Stimulated activated CD4-positive, alpha-beta T cell treated with anti-CD3 and anti-CD28 coated beads, Interleukin-1b, Interleukin-23, amount 100 ng/mL, for 48 hours (primary cell): ENCODE data around the gene LRRC45.

Experiments
- DNase-seq: peaks from one replicate; pipeline ENCODE4 v3.0.0-alpha.2; 2020

The LRRC45 gene

GRCh38 chr17:82053556-82054263 is 30.6 kb downstream of the LRRC45 start:
- DNase-seq = no peak

DNA sequence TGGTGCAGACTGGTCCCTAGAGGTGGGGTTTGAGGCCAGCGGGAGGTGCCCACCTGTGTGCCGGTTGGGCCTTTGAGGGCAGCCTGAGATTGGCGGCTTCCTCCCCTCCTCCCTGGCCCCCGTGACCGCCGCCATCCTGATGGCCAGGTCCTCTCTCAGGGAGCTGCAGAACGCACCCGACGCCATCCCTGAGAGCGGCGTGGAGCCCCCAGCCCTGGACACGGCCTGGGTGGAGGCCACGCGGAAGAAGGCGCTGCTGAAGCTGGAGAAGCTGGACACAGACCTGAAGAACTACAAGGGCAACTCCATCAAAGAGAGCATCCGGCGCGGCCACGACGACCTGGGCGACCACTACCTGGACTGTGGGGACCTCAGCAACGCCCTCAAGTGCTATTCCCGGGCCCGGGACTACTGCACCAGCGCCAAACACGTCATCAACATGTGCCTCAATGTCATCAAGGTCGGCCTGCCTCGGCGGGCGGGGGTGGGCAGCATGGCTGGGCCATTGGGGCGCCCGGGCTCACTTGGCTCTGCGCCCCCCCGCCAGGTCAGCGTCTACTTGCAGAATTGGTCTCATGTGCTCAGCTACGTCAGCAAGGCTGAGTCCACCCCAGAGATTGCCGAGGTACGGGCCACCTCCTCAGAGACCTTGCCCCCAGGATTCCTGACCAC is 31.4 kb downstream of the LRRC45 start:
- no peak for DNase-seq

DNA sequence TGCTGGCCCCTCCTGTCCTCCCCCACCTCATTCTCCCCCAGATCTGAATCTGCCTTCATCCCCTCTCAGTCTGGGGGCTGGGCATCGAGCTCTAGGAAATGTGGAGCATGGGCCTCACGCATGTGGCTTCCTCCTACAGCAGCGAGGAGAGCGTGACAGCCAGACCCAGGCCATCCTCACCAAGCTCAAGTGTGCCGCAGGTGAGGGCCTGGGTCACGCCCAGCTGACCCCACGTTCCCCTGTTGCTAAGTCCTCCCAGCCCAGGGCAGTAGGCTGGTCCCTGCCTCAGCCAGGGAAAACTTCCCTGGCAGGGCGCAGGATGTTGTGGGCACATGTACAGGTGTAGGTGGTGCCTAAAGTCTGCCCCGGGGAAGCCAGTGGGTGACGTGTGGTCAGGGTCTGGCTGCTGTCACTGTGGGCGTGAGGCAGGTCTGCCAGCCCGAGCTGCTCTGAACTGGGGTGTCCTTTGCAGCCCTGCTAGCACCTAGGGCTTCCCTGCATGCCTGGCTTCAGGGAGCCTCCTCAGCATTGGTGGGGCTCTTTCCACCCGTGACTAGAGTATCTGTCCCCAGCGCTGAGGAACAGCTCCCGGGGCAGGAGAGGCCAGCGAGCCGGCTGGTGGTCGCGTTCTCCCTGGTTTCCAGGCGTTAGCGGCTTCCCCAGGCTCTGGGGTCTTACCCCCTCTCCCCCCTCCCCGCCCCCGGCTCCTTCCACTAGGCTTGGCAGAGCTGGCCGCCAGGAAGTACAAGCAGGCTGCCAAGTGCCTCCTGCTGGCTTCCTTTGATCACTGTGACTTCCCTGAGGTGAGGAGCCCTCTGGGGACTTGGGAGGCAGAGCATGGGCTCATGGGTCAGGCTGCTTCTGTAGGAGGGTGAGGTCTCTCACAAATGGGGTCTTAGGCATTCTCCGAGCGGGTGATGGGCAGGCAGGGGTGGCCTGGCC is 32.2 kb downstream of the LRRC45 start:
- no peak for DNase-seq

DNA sequence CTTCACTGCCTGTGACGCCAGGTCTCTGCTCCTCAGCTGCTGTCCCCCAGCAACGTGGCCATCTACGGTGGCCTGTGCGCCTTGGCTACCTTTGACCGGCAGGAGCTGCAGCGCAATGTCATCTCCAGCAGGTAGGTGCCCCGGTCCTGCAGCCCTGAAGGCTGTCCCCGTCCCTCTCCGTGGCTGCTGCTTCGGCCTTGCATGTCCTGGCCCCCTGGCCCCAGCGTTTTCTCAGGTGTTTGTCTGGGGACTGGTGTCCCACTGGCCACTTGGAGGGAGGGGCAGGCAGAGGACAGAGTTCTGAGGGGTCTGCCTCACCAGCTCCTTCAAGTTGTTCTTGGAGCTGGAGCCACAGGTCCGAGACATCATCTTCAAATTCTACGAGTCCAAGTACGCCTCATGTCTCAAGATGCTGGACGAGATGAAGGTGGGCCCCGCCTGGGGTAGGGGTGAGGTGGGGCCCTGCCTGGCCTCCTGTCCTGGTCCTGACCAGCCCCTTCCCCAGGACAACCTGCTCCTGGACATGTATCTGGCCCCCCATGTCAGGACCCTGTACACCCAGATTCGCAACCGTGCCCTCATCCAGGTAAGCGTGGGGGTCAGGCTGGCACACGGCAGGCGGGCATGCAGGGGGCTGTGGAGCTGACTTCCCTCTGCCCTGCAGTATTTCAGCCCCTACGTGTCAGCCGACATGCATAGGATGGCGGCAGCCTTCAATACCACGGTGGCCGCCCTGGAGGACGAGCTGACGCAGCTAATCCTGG is 33.0 kb downstream of the LRRC45 start:
- DNase-seq = no peak

DNA sequence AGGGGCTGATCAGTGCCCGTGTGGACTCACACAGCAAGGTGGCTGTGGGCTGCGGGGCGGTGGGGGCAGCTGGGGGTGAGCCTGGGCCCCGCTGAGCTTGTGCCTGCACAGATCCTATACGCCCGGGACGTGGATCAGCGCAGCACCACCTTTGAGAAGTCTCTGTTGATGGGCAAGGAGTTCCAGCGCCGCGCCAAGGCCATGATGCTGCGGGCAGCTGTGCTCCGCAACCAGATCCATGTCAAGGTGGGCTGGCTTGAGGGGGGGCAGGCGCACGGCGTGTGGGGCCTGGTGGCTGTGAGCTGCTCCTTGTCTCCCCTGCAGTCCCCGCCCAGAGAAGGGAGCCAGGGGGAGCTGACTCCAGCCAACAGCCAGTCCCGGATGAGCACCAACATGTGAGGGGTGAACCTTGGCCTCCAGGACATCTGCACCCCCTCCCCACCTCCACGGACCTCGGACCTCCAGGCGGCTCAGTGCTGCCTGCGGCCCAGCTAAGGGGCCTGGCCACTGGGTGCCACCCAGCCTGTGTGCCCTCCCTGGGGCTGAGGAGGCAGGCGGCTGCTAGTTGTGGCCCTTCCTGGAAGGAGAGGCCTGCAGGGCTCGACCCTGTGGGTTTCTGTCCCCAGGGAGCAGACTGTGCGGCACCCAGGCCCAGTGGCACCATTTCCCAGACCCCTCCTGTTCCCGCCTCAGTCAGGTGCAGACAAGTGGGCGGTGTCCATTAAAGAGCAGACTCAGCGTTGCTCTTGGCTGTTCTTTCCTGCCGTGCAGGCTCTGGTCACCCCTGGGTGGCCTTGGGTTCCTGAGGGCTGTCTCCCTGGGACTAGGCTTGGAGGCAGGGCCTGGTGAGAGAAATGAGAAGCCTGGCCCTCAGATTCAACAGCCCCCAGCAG is 33.9 kb downstream of the LRRC45 start:
- no peak for DNase-seq

GRCh38 chr17:82058230-82058854 is 35.2 kb downstream of the LRRC45 start:
- DNase-seq = no peak

GRCh38 chr17:82058855-82059249 is 35.7 kb downstream of the LRRC45 start:
- no peak for DNase-seq

GRCh38 chr17:82059272-82060000 is 36.3 kb downstream of the LRRC45 start:
- no peak for DNase-seq

DNA sequence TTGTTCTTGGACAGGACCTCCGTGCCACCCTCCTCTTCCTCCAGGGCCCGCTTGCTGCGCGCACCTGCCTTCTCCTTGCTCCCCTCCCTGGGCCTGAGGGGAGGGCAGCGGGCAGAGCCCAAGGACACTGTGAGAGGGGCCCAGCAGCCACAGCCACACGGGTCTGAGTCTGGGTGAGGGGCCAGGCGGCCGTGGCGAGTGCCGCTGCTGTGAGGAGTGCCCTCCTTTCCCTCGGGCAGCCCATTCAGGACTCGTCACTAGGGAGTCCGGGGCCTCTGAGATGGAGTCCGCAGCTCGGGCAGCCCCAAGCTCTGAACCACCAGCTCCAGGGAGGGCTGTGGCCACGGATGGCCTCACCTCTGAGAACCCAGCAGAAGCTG is 36.9 kb downstream of the LRRC45 start:
- DNase-seq = no peak

DNA sequence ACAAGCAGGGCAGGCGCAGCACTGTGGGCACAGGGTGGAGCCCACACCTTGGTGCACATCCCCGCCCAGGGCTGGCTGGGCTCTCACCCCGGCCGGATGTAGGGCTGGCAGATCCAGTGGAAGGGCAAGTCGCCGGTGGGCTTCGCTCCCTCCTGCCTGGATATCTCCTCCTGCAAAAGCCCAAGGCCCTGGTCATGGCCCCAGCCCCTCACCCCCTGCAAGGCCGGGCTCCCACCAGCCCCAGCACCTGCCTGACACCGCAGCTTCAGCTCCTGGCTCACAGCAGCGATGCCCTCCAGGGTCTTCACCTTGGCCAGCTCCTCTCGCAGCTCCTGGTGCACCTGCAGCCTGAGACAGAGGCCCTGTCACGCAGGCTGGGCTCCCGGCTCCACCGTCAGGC is 37.5 kb downstream of the LRRC45 start:
- no peak for DNase-seq

GRCh38 chr17:82061047-82061925 is 38.2 kb downstream of the LRRC45 start:
- no peak for DNase-seq

DNA sequence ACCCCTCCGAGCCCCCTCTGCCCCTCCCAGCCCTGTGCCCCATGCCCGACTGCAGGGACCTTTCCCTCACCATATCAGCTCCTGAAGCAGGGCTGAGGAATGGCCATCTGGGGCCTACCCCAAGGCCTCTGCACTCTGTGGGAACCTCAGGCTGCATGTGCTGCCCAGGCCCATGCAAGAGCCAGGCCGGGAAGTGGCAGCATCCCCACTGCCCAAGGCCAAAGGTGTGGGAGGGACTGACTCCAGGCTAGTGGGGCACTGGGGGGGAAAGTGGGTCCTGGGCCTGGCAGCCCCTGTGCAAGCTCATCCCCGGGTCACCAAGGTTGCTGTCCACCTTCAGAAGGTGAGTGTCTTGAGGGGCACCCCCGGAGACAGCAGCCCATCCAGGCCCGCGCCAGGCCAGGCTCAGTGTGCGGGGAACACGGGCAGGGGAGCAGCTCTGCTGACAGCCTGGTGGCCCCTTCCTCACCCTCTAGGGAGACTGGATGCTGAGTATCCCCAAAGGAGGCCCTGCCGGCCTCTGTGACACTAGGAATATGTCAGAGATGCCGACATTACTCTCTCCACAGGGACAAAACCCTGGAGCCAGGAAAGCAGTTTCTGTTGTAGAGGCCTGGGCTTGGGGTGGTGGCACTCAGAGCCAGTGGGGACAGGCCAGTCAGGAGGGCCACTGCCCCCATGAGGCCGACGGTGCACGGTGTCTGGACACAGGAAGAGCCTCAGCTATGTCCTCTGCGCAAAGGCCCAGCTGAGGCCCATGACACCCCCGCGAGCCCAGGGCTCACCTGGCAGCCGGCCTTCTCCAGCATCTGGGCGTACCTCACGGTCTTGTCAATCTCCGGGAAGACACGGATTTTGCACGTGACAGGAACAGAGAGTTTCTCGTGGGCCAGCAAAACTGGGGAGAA is 39.2 kb downstream of the LRRC45 start:
- DNase-seq = no peak

- DNase-seq = no peak
Measured at GRCh38 chr17:82062984-82063368, 39.9 kb downstream of the LRRC45 start.

GRCh38 chr17:82063424-82064415 is 40.6 kb downstream of the LRRC45 start:
- no peak for DNase-seq

GRCh38 chr17:82064433-82065192 is 41.5 kb downstream of the LRRC45 start:
- DNase-seq = no peak

GRCh38 chr17:82065193-82065637 is 42.1 kb downstream of the LRRC45 start:
- no peak for DNase-seq
